HFF-Myc (cell line): ENCODE data around the gene QPRT.
"Not testable (repeated sequence)": the region's sequence is repeated elsewhere in the genome, so short reads cannot be mapped to it uniquely, and the experiment has no call there.

Experiments
- DNase-seq: peaks from one replicate; pipeline ENCODE4 v3.0.0-alpha.2; 2011; ENCODE audit warnings: low read depth; ENCODE audit errors: extremely low read depth
- H3K4me3 ChIP-seq: replicated peaks from 2 replicates; pipeline ENCODE4 v1.5.1; 2011; ENCODE audit warnings: low read depth, mild to moderate bottlenecking, control low read depth, low read length
- TF ChIP-seq, protein P1 (sequence below): IDR thresholded peaks from 2 replicates; pipeline ENCODE4 v1.5.1; 2012; ENCODE audit warnings: mild to moderate bottlenecking, low read depth, low read length, control low read depth; ENCODE audit errors: missing control alignments

Gene QPRT

GRCh38 chr16:29714396-29714795 lies 35.4 kb downstream of the QPRT start:
- no peak for DNase-seq
- H3K4me3 ChIP-seq = no peak overlapping the region
- TF ChIP-seq, protein P1, sequence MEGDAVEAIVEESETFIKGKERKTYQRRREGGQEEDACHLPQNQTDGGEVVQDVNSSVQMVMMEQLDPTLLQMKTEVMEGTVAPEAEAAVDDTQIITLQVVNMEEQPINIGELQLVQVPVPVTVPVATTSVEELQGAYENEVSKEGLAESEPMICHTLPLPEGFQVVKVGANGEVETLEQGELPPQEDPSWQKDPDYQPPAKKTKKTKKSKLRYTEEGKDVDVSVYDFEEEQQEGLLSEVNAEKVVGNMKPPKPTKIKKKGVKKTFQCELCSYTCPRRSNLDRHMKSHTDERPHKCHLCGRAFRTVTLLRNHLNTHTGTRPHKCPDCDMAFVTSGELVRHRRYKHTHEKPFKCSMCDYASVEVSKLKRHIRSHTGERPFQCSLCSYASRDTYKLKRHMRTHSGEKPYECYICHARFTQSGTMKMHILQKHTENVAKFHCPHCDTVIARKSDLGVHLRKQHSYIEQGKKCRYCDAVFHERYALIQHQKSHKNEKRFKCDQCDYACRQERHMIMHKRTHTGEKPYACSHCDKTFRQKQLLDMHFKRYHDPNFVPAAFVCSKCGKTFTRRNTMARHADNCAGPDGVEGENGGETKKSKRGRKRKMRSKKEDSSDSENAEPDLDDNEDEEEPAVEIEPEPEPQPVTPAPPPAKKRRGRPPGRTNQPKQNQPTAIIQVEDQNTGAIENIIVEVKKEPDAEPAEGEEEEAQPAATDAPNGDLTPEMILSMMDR = no peak

DNA sequence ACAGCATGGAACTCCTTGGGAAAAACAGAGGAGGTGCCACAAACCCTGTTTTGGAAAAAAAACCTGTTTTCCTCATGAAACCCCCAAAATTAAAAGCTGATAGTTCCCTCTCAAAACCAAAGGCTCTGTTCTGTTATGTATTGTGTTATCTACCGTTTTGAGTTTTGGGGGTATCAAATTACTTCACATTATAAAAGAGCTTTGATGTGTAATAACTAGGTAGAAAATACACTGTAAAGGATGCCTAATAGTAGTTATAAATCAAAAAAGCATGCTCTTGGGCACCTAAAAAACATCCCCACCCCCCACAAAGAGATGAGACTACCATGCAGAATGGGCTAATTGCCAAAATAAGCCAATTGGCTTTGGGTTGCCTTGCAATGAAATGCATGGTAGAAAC lies 36.0 kb downstream of the QPRT start:
- no peak for DNase-seq
- no peak overlapping the region for H3K4me3 ChIP-seq
- TF ChIP-seq, protein P1 = no peak

DNA sequence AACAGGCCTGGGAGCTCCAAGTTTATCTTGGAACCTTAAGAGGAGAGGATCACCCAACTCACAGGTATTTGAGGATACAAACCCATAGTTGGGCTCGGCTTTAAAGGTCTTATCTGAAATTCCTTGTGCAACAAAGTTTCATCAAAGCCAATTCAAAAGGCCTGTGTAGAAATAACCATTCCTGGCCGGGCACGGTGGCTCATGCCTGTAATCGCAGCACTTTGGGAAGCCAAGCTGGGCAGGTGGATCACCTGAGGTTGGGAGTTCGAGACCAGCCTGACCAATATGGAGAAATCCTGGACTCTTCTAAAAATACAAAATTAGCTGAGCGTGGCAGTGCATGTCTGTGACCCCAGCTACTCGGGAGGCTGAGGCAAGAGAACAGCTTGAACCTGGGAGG lies 38.1 kb downstream of the QPRT start:
- H3K4me3 ChIP-seq = no peak overlapping the region
- DNase-seq = no peak
- TF ChIP-seq, protein P1 = no peak

DNA sequence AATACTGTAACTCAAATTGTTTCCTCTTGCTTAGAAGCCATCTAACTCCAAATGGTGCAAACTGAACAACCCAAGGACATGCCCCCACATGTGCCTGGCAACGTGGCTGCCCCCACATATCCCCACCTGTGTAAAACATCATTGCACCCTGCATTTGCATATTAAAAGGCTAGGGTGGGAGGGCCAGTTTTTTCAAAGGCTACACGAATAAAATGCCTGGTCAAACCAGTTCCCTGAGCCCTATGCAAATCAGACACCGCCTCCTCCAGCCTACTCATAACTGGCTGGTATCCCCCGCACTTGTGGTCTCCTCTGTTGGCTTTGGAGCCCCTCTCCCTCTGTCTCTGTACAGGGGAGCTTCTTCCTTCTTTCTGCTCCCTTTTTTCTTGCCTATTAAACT lies 40.1 kb downstream of the QPRT start:
- H3K4me3 ChIP-seq = no peak overlapping the region
- DNase-seq = no peak

DNA sequence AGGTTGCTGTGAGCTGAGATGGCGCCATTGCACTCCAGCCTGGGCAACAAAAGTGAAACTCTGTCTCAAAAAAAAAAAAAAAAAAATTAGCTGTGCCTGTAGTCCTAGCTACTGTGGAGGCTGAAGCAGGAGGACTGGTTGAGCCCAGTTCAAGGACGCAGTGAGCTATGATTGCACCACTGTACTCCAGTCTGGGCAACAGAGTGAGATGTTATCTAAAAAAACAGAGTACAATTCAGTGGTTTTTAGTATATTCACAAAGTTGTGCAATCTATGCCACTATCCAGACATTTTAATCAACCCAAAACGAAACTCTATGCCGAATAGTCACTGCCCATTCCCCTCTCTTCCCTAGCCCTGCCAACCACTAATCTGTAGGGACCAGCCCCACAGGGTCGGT lies 41.7 kb downstream of the QPRT start:
- no peak overlapping the region for H3K4me3 ChIP-seq
- TF ChIP-seq, protein P1 = no peak
- no peak for DNase-seq

More for the DNA sequence above, 40.1 kb downstream of the QPRT start:
- TF ChIP-seq, protein P1 = no peak

DNA sequence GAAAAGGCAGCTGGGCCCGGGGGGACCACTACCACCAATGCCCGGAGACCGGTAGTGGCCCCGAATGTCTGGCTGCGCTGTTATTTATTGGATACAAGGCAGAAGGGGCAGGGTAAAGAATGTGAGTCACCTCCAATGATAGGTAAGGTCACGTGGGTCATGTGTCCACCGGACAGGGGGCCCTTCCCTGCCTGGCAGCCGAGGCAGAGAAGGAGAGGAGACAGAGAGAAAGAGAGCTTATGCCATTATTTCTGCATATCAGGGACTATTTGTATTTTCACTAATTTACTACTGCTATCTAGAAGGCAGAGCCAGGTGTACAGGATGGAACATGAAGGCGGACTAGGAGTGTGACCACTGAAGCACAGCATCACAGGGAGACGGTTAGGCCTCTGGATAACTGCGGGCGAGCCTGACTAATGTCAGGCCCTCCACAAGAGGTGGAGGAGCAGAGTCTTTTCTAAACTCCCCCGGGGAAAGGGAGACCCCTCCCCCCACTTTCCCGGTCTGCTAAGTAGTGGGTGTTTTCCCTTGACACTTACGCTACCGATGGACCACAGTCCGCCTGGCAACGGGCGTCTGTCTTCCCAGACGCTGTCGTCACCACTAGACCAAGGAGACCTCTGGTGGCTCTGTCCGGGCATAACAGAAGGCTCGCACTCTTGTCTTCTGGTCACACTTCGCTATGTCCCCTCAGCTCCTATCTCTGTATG lies 42.3 kb downstream of the QPRT start:
- not testable (repeated sequence) for H3K4me3 ChIP-seq
- DNase-seq = peak; percentile 10
- TF ChIP-seq, protein P1 = peak; percentile 54
